Glomerular endothelial cell (primary cell): ENCODE measurements around the gene ZNF8. TPM values are rescaled to one million over a fixed set of nuclear protein-coding genes. Genes with fewer than 3 reads are reported as not detected.
"Not testable (repeated sequence)": the region's sequence is repeated elsewhere in the genome, so short reads cannot be mapped to it uniquely, and the experiment has no call there.

Experiments used
- DNase-seq: peaks from one replicate; pipeline ENCODE4 v3.0.0-alpha.2; 2011; ENCODE audit warnings: low read depth, low spot score; ENCODE audit errors: extremely low read depth
- total RNA-seq: library from RNA; depleted of rRNA; stranded (reverse); fragments of >200 nt; gene quantifications from 2 replicates; pipeline ENCODE4 v1.2.3, GENCODE V29; 2015

ZNF8 gene
- total RNA-seq, 1 donor from 2014 or later, result 8.6 TPM

DNA sequence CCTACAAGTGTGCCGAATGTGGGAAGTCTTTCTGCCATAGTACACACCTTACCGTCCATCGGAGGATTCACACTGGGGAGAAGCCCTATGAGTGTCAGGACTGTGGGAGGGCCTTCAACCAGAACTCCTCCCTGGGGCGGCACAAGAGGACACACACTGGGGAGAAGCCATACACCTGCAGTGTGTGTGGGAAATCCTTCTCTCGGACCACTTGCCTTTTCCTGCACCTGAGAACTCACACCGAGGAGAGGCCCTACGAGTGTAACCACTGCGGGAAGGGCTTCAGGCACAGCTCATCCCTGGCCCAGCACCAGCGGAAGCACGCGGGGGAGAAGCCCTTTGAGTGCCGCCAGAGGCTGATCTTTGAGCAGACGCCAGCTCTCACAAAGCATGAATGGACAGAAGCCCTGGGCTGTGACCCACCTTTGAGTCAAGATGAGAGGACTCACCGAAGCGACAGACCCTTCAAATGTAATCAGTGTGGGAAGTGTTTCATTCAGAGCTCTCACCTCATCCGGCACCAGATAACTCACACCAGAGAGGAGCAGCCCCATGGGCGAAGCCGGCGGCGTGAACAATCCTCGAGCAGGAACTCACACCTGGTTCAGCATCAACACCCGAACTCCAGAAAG lies 16.1 kb downstream of the ZNF8 start:
- DNase-seq, result no peak

DNA sequence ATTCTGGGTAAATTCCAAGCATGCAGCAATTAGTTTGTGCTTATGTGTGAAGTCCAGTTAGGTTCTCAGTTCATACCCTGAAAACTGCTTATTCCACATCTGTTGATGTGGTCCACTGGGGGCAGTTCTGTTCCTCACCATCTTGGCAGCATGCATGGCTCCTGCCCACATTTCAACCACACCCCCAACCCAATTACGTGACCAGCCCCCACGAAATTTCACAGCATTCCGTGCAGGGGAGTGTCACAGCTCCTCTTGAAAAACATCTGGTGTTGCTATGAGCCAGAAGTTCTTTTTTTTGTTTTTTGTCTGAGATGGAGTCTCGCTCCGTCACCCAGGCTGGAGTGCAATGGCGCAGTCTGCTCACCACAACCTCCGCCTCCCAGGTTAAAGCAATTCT lies 17.3 kb downstream of the ZNF8 start:
- DNase-seq, result no peak

DNA sequence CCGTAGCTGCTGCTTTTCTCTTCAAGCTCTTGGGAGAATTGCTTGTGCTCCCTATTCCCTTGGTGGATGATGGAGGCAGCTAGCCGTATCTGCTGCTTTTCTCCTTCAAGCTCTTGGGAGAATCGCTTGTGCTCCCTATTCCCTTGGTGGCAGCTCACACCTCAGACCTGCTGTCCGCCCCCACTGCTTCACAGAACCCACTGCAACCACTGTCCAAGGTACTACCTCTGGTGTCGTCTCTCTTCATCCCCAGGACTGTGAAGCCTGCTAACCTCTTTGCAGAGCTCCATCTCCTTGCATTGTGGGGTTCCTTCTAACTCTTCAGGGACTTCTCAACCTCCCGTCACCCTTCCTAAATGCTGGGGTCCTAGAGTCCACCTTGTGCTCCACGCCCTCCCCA lies 21.9 kb downstream of the ZNF8 start:
- no peak for DNase-seq

DNA sequence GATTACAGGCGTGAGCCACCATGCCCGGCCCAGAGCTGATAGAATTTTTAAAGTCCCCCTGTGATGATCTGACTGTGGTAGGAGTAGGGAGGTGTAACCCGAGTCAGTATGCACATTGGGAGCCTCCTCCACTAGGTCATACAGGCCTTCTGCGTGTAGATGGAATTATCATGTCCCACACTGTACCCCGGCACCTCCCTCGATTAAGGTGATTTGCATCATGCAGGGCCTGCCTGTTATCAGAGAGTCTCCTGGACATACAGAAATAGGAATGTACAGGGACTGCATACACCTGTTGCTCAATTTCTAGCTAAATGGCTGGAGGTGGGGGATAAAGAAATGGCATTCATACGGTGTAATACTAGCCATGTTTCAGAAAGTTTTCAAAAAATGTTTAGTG lies 25.5 kb downstream of the ZNF8 start:
- no peak for DNase-seq

DNA sequence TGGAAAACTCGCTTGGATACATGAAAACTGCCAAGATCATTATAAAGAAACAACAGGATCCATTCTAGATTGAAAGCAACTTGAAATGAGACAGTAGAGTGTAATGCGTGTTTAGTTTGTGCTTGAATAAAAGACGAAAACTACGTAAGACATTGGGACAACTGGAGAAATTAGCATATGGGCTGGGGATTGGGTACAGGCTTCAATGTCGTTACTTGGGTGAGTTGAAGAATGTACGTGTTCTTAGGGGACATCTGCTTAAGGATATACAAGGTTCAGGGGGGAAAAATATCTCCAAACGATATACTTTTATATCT lies 26.0 kb downstream of the ZNF8 start:
- DNase-seq, result peak; percentile 22

DNA sequence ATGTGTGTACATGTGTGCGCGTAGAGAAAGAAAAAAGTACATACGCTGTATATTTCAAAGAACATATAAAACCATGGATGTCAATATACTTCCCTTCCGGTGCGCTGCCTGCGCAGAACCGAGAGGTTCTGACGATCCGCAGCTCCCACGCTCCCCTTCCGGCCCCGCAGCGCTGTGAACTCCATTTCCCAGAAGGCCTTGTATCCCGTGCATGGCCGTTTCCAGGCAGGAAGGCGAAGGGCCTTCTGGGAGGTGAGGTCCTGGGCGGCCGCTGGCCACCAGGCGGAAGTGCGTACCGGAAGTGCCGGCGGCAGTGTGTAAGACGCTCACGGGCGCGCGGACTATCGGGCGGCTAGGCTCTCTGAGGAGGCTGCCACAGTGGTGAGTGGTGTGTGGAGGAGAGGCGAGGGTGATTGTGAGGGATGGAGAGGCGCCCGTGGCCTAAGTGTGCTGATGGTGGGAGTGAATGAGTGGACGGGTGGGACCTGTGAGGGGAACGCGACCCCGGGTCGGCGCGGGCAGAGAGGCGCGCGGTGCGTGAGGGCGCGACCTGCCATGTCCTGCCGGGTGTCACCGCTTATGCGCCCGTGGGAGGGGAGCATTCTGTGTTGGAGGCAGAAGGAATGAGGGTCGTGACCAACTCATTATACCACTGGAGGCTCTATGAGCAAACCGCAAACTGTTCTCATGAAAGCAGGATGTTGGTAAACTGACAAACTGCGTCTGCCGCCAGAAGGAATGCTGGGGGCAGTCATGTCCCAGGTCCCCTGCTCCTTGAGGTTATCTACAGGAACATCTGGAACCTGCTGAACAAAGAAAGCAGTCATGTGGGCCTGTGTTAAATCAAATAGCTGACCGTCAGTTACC lies 26.5 kb downstream of the ZNF8 start, which contains the start of gene ERVK3-1:
Gene ERVK3-1, plus strand, starts transcription at position 313 of the 867 bp plus-strand sequence. CDS start 6,792 bp downstream, outside the sequence.
- DNase-seq, result peak; percentile 79

DNA sequence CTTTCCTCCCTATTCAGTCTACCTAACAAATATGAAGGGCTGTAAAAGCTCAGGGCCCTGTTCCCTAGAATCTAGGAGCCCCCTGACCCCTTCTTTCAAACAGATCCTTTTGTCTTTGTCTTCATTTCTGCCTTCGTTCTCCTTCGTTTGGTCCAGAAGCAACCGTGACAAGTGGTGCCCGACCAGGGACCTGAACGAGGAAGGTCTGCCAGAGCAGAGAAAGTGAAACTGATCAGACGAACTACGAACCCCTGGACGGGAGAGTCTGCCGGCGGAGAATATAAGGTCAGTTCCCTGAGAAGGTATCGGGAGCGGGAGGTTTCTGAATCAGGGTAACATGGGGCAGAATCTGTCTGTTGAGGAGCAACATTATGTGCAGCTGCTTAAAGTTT lies 27.2 kb downstream of the ZNF8 start:
- DNase-seq, result no peak

DNA sequence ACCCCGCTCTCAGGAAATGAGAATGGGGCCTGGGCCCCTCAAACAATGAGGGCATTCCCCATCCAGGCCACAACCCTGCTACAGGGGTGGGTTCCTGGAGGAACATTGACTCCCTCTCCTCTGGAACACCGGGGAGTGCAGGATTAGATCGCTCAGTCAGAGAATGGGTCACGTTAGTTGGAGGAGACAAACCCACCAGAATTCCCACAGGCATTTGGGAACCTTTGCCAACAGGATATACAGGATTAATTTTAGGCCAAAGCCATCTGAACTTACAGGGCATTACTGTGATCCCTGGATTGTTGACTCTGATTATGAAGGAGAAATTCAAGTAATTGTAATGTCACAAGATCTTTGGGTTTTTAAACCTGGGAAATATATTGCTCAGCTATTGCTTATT lies 29.0 kb downstream of the ZNF8 start:
- no peak for DNase-seq

DNA sequence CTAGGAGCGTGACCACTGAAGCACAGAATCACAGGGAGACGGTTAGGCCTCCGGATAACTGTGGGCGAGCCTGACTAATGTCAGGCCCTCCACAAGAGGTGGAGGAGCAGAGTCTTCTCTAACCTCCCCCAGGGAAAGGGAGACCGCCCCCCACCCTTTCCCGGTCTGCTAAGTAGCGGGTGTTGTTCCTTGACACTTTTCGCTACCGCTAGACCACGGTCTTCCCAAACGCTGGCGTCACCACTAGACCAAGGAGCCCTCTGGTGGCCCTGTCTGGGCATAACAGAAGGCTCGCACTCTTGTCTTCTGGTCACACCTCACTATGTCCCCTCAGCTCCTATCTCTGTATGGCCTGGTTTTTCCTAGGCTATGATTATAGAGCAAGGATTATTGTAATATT lies 31.9 kb downstream of the ZNF8 start:
- DNase-seq, result not testable (repeated sequence)

DNA sequence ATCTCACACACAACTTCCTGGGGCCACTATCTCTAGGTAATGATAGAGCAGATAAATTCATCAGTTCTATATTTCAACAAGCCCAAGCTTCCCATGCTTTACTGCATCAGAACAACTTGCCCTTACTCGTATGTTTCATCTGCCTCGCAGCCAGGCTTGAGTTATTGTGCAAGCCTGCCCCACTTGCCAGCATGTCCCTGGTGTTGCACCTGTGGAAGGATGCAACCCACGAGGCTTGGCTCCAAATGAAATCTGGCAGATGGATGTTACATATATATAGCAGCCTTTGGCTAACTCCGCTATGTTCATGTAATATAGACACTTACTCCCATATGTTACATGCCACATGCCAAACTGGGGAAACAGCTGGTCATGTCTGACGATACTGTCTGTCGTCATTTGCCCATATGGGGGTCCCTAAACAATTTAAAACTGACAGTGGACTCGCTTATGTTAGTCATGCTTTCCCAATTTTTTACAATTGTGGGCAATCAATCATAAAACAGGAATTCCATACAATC lies 32.6 kb downstream of the ZNF8 start:
- no peak for DNase-seq

DNA sequence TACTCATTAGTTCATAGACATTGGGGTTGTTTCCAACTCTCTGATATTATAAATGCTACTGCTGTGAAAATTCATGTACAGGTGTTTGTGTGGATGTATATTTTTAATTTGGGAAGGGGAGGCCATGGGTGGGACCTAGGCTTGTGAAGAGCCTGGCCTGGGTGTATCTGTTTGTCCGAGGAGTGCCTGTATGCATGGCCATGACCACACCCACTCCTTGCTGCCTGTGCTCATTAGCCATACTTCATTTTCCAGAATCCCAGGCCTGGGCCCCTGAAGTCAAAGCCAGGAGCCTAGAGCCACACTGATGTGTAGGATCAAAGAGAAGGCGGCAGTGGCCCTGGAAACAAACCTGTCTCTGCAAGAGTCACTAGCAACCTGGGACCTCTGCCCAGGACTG lies 36.8 kb downstream of the ZNF8 start:
- DNase-seq, result no peak

DNA sequence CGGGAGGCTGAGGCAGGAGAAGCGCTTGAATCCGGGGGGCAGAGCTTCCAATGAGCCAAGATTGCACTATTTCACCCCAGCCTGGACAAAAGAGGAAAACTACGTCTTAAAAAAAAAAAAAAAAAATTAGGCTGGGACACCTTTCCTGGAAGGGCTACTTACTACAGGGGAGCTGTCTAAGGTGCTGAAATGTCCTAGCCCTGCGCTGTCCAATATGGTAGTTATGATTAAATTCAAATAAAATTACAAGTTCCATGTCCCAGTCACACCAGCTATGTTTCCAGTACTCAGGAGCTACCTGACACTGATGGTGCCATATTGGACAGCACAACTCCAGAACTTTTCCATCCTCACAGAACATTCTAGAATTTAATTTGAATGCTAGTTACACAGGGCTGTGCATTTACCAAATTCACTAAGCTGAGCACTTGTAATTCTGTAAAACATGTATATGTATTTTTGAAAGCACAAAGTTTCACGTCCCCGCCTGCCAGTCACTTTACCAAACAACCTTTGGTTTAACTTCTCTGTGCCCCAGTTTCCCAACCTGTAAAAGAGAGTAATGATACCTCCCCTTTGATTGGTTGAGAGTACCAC lies 38.8 kb downstream of the ZNF8 start:
- DNase-seq, result no peak

DNA sequence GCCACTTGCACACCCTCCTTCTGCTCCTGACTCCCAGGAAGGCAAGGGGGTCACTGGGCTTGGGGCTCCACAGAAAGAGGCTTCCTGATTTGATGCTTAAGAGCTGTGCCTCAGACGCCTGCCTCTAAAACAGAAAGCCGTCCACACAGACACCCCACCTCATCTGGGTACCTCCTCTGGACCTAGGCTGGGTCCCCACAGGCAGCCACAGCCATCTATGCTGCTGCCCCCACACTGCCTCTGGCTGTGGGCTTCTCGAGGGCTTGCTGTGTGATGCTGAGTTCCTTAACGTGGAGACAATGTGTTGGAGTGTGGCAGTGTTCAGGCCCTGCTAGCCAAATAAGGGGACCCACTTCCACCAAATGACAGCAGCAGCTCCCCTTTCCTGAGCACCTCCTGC lies 39.5 kb downstream of the ZNF8 start:
- no peak for DNase-seq

DNA sequence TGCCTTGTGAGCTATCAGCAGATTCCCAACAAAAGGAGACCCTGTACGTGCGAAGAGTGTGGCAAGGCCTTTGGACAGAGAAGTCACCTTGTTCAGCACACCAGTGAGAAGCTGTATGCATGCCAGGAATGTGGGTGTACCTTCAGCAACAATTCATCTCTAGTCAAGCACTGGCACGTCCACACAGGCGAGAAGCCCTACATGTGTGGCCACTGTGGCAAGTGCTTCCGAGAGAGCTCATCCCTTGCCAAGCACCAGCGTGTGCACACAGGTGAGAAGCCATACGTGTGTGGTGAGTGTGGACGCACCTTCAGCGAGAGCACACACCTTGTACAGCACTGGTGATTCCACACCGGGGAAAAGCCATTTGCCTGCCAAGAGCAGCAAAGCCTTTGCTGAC lies 40.5 kb downstream of the ZNF8 start:
- no peak for DNase-seq

DNA sequence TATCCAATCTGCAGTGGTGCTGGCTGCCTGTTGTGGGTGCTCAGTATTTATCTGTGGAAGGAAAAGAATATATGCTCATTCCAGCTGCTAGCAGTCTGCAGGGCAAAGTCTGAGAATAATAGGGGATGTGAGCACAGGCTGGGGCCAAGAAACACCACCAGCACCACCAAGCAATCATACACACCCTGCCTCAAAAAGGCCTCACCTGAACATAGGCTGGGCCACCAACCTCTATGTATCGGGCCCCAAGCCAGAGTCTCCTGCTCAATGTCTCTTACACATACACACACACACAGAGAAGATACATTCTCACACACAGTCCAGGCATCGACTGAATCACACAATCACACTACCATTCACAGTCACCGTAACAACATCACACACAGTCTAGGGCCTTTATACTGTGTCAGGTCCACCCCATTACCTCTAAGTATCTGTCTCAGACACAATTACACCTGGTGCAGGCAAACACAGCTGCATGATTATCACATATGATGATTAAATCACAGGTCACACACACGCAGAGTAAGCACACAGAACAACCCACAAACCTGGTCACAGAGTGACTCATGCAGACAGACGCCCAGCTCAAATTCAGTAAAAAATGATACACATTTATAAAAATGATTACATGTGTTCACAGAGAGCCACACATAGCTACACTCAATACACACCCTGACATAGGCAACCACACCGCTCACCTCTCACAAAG lies 46.7 kb downstream of the ZNF8 start:
- DNase-seq, result no peak

DNA sequence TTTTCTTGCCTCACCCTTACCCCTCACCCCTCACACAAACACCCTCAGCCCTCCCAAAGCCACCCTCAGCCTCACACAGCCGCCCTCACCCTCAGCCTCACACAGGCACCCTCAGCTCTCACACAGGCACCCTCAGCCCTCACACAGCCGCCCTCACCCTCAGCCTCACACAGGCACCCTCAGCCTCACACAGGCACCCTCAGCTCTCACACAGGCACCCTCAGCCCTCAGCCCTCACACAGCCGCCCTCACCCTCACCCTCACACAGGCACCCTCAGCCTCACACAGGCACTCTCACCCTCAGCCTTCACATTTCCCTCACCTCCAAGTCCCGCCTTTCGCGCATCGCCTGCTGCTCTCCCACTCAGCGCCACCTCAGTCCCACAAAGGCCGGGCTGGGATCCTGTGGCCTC lies 47.8 kb downstream of the ZNF8 start:
- no peak for DNase-seq

DNA sequence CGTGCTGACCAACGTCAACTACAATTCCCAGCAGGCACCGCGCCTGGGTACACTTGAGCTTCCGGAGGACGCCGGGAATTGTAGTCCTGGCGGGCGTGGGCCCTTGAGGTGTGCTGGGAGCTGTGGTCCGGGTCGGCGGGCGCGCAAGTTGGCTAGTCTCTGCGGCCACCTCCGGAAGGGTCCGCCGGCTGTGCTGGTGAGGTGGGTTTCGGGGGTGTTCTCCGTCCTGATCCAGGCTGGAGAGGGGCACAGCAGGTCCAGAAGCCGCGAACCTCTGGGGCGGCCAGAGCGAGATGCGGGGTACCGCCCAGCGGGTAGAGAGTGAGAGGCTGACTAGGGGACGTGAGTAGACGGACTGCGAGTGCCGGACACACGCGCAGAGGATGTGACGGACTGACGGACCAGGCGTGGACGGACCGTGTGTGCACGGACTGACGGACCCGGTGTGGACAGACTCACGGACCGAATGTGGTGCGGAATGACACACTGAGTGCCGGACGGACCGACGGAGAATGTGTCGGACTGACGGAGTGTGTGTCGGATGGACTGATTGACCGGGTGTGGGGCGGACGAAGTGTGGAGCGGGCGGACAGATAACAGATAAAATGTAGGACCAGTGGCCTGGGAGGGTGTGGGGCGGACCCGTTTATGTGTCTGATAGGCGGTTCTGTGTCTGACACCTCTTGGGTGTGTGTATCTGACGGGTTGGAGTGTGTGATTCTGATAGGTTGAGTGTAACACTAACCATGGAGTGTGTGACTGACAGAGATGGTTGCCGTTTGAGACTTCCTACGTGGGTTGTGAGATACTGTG lies 48.4 kb downstream of the ZNF8 start, which contains the start of gene ZSCAN22:
Gene ZSCAN22, plus strand, starts transcription at position 81 of the 813 bp plus-strand sequence. CDS start 7,809 bp downstream, outside the sequence.
- peak; percentile 77 for DNase-seq

DNA sequence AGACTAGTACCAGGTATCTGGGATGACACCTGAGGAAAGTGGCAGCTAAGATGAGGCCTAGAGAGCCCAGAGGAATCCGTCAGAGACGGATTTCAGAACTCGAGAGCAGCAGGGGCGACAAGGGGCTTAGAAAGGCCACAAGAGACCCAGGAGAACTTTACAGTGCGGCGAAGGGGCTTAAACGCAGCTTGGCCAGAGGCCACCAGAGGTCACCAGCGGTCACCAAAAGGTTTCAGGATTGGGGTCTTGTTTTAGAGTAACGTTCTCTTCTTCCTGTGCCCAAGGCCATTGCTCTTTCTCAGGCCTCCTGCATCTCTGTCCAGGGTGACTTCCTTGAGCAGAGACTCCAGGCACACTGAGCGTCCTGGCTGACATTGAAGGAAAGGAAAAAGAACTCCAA lies 50.2 kb downstream of the ZNF8 start:
- no peak for DNase-seq

DNA sequence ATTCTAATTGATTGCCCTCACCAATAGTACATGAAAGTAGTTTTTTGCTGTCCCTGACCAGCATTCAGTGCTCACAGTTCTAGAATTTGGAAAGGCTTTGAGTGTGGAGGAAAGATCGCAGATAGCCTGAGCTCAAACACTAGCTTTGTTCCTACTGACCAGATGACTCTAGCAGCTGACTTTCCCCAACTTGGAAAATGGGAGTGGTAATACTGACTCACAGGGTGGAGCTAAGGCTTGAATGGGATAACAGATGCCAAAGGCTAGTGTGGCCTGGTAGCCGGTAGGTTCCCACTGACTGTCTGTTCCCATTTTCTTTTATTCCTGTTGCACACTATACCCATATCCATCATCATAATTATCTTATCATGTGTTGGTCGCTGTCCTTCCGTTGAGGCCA lies 51.7 kb downstream of the ZNF8 start:
- DNase-seq, result no peak

DNA sequence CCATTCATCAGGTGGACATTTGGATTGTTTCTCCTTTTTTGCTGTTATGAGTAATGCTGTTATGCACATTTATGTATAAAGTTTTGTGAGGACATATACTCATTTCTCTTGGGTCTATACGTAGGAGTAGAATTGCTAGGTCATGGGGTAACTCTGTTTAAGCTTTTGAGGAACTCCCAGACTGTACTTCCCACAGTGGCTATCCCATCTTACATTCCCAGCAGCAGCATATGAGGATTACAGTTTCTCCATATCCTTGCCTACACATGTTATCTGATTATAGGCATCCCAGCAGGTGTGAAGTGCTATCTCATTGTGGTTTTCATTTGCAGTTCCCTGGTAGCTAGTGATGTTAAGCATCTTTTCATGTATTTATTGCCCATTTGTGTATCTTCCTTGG lies 53.9 kb downstream of the ZNF8 start:
- DNase-seq, result no peak
